ENCODE data around the gene USP26. TPM values are rescaled to one million over a fixed set of nuclear protein-coding genes. Genes with fewer than 3 reads are reported as not detected.
"Not testable (repeated sequence)": the region's sequence is repeated elsewhere in the genome, so short reads cannot be mapped to it uniquely, and the experiment has no call there.

Gene USP26
- total RNA-seq, 1 donor from 2014 or later = not detected

DNA sequence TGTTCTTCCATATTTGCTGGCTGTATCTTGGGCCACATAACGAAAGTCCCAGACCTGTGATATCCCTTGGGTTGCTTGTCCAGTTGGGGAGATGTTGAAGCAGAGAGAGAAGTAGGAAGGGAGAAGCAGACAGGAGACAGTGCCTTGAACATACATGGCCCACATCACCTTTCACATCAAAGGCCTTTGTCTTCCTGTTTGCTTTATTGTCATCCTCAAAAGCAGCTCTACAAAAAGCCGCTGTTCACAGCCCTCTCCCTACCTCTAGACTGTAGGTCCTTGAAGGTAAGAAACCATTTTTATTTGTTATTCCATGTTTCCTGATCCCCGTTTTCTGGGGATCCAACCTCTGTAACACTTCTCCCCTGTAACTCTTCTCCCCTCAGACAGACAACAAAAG, 14.9 kb downstream of the USP26 start:
- TF ChIP-seq, protein P1, sequence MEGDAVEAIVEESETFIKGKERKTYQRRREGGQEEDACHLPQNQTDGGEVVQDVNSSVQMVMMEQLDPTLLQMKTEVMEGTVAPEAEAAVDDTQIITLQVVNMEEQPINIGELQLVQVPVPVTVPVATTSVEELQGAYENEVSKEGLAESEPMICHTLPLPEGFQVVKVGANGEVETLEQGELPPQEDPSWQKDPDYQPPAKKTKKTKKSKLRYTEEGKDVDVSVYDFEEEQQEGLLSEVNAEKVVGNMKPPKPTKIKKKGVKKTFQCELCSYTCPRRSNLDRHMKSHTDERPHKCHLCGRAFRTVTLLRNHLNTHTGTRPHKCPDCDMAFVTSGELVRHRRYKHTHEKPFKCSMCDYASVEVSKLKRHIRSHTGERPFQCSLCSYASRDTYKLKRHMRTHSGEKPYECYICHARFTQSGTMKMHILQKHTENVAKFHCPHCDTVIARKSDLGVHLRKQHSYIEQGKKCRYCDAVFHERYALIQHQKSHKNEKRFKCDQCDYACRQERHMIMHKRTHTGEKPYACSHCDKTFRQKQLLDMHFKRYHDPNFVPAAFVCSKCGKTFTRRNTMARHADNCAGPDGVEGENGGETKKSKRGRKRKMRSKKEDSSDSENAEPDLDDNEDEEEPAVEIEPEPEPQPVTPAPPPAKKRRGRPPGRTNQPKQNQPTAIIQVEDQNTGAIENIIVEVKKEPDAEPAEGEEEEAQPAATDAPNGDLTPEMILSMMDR (IDR thresholded peaks at IDR 0.05; ENCODE audit: unreplicated experiment) = no peak
- peaks cover 2% of the 10 kb centered on the region for H3K4me1 Mint-ChIP-seq (ENCODE audit: unreplicated experiment)
- no peak overlapping the region for H3K4me3 Mint-ChIP-seq (ENCODE audit: unreplicated experiment)
- no peaks in the 10 kb centered on the region for H3K36me3 Mint-ChIP-seq (ENCODE audit: low read depth, unreplicated experiment)
- H3K9me3 Mint-ChIP-seq (ENCODE audit: unreplicated experiment) = no peaks in the 10 kb centered on the region
- no peak for DNase-seq (ENCODE audit: low spot score)
- H3K27ac Mint-ChIP-seq (ENCODE audit: unreplicated experiment) = no peak overlapping the region
- no peaks in the 10 kb centered on the region for H3K27me3 Mint-ChIP-seq (ENCODE audit: unreplicated experiment)

DNA sequence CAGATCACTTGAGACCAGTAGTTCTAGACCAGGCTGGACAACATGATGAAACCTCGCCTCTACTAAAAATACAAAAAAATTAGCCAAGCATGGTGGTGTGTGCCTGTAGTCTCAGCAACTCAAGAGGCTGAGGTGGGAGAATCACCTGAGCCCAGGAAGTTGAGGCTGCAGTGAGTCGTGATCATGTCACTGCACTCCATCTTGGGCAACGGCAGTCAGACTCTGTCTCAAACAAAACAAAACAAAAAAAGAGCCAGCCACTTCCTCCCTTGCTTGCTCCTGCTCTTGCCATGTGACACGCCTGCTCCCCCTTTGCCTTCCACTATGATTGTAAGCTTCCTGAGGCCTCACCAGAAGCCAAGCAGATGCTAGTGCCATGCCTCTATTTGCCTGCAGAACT, 19.1 kb downstream of the USP26 start:
- DNase-seq (ENCODE audit: low spot score); H3K36me3 Mint-ChIP-seq (ENCODE audit: low read depth, unreplicated experiment); H3K4me1 Mint-ChIP-seq (ENCODE audit: unreplicated experiment); H3K4me3 Mint-ChIP-seq (ENCODE audit: unreplicated experiment); H3K27me3 Mint-ChIP-seq (ENCODE audit: unreplicated experiment); H3K9me3 Mint-ChIP-seq (ENCODE audit: unreplicated experiment); H3K27ac Mint-ChIP-seq (ENCODE audit: unreplicated experiment): not testable (repeated sequence)

DNA sequence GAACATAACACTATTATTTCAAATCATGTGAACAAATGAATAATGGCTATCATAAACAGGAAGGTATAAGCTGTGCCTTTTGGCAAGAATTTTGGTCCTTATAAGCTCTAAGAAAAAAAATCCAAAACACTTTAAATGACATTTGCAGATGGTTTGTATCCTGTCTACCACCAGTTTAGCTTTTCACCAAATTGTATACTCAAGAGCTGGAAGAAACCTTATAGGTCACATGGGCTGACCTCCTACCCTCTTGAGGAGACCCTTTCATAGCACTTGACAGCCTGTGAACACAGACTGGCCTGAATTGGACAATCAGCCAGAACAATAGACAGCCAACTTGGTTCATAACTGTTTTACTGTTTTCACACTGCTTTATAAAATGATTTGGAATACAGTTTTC, 24.3 kb downstream of the USP26 start:
- no peak overlapping the region for H3K4me3 Mint-ChIP-seq (ENCODE audit: unreplicated experiment)
- H3K9me3 Mint-ChIP-seq (ENCODE audit: unreplicated experiment) = no peaks in the 10 kb centered on the region
- no peaks in the 10 kb centered on the region for H3K4me1 Mint-ChIP-seq (ENCODE audit: unreplicated experiment)
- H3K27me3 Mint-ChIP-seq (ENCODE audit: unreplicated experiment) = no peaks in the 10 kb centered on the region
- no peak for DNase-seq (ENCODE audit: low spot score)
- H3K27ac Mint-ChIP-seq (ENCODE audit: unreplicated experiment) = no peak overlapping the region
- TF ChIP-seq, protein P1 (IDR thresholded peaks at IDR 0.05; ENCODE audit: unreplicated experiment) = no peak
- no peaks in the 10 kb centered on the region for H3K36me3 Mint-ChIP-seq (ENCODE audit: low read depth, unreplicated experiment)

DNA sequence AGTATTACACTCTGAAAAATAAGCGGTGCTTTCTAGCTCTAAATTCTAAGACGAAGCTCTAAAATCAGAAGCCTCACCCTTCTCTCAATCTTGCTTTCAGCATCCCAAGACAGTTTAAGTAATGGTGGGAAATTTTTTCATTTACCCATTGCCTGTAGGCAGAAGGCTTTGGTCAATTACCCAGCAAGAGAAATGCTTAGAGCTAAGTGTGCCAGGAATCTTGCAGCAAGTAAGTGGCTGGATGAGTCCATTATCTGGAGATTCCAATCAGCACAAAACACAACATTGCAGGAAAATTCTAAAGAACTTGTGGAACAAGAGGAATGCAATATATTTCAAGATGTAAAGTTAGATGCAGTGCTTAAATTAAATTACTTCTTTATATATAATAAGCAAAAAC, 28.4 kb downstream of the USP26 start:
- TF ChIP-seq, protein P1 (IDR thresholded peaks at IDR 0.05; ENCODE audit: unreplicated experiment) = no peak
- no peak for DNase-seq (ENCODE audit: low spot score)
- peaks cover 2% of the 10 kb centered on the region for H3K27me3 Mint-ChIP-seq (ENCODE audit: unreplicated experiment)

DNA sequence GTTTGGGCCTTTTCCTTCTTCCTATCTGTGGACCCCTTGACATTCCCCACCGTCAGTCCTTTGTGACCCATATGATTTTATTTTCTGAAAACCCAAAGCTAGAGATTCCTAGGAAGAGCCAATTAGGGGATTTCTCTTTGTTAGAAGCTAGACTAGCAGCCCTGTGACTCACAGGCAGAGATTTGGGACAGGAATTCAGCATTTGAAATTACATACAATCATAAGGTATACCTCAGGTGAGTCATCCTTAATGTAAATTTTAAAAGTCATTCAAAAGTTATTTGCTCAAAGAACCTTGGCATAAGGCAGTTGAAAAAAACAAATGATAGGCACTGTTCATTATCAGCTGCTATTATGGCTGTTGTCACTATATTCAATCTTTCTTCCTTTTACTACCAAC, 40.6 kb downstream of the USP26 start:
- Mint-ChIP-seq H3K36me3 (ENCODE audit: low read depth, unreplicated experiment) (no peaks in the 10 kb centered on the region), H3K27me3 (ENCODE audit: unreplicated experiment) (no peaks in the 10 kb centered on the region), H3K9me3 (ENCODE audit: unreplicated experiment) (no peaks in the 10 kb centered on the region), H3K4me3 (ENCODE audit: unreplicated experiment) (no peak overlapping the region), H3K4me1 (ENCODE audit: unreplicated experiment) (no peaks in the 10 kb centered on the region), H3K27ac (ENCODE audit: unreplicated experiment) (no peak overlapping the region)
- no peak for DNase-seq (ENCODE audit: low spot score)
- TF ChIP-seq, protein P1 (IDR thresholded peaks at IDR 0.05; ENCODE audit: unreplicated experiment) = no peak

More for the DNA sequence above, 28.4 kb downstream of the USP26 start:
- H3K9me3 Mint-ChIP-seq (ENCODE audit: unreplicated experiment) = no peaks in the 10 kb centered on the region
- H3K4me3 Mint-ChIP-seq (ENCODE audit: unreplicated experiment) = no peak overlapping the region
- H3K36me3 Mint-ChIP-seq (ENCODE audit: low read depth, unreplicated experiment) = no peaks in the 10 kb centered on the region
- no peaks in the 10 kb centered on the region for H3K4me1 Mint-ChIP-seq (ENCODE audit: unreplicated experiment)
- H3K27ac Mint-ChIP-seq (ENCODE audit: unreplicated experiment) = no peak overlapping the region

All from endothelial cell (in vitro differentiated cells).